ENCODE results near the gene TNNI3.

DNA sequence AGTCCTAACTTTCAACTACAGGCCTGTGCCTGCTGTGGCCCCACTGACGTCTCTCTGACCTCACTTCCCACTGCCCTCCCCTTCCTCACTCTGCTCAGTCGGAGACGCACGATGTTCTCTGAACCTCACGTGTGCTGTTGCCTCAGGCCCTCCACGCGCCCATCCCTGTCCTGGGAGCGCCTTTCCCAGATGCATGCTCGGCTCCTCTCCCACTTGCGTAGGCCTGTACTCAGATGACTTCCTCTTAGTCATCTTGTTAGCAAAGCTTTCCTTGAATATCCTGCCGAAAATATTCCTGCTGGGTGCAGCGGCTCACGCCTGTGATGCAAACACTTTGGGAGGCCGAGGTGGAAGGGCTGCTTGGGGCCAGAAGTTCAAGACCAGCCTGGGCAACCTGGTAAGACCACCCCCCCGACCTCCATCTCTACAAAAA, 31.9 kb upstream of the TNNI3 start:
- TF ChIP-seq, protein P1, sequence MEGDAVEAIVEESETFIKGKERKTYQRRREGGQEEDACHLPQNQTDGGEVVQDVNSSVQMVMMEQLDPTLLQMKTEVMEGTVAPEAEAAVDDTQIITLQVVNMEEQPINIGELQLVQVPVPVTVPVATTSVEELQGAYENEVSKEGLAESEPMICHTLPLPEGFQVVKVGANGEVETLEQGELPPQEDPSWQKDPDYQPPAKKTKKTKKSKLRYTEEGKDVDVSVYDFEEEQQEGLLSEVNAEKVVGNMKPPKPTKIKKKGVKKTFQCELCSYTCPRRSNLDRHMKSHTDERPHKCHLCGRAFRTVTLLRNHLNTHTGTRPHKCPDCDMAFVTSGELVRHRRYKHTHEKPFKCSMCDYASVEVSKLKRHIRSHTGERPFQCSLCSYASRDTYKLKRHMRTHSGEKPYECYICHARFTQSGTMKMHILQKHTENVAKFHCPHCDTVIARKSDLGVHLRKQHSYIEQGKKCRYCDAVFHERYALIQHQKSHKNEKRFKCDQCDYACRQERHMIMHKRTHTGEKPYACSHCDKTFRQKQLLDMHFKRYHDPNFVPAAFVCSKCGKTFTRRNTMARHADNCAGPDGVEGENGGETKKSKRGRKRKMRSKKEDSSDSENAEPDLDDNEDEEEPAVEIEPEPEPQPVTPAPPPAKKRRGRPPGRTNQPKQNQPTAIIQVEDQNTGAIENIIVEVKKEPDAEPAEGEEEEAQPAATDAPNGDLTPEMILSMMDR (IDR thresholded peaks at IDR 0.05; ENCODE audit: extremely low read depth in 1 of 2, insufficient read depth in 1 of 2, low read depth in 1 of 2, low read length in 2 of 2) = no peak
- no peak for TF ChIP-seq MYC (IDR thresholded peaks at IDR 0.05; ENCODE audit: low read depth, low read length)
- TF ChIP-seq JUN (IDR thresholded peaks at IDR 0.05; ENCODE audit: borderline replicate concordance, insufficient read depth, insufficient read length, low read depth) = no peak
- peak; percentile 23 for TF ChIP-seq POLR2AphosphoS5 (IDR thresholded peaks at IDR 0.05; ENCODE audit: insufficient read depth, low read depth, low read length)
- TF ChIP-seq GATA2 (IDR thresholded peaks at IDR 0.05; ENCODE audit: insufficient read depth, insufficient read length, low read depth, low read length) = no peak
- no peak for TF ChIP-seq POLR2A (IDR thresholded peaks at IDR 0.05; ENCODE audit: low read depth, low read length)
- TF ChIP-seq, protein P2, sequence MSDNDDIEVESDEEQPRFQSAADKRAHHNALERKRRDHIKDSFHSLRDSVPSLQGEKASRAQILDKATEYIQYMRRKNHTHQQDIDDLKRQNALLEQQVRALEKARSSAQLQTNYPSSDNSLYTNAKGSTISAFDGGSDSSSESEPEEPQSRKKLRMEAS (IDR thresholded peaks at IDR 0.05; ENCODE audit: insufficient read depth, insufficient read length) = peak; percentile 80
- TF ChIP-seq EZH2 (IDR thresholded peaks at IDR 0.05; ENCODE audit: borderline replicate concordance, low read depth, low read length, severe bottlenecking) = no peak
- TF ChIP-seq FOS (IDR thresholded peaks at IDR 0.05; ENCODE audit: borderline replicate concordance, insufficient read depth, low read length) = no peak
